Measurements from ENCODE around the gene AARS1. TPM values are rescaled to one million over a fixed set of nuclear protein-coding genes. Genes with fewer than 3 reads are reported as not detected.
"Not testable (repeated sequence)": the region's sequence is repeated elsewhere in the genome, so short reads cannot be mapped to it uniquely, and the experiment has no call there.

Gene AARS1
- total and polyA plus RNA-seq, 2 donors from 2014 or later: 58.2 to 111 TPM

DNA sequence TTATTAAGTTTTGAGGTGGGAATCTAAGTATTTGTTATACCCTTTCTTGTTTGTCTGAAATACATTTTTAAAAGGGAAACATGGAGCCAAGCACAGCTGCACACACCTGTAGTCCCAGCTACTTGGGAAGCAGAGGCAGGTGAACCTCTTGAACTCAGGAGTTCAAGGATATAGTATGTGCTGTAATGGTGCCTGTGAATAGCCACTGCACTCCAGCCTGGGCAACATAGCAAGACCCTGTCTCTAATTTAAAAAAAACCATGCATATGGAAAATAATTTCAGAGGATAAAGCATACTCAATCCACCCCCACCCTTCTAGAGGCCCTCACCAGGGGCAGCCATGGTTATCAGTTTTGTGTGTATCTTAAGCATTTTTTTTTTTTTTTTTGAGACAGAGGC lies 6.3 kb upstream of the AARS1 start:
- FAIRE-seq (no peak), DNase-seq (no peak)
- Histone ChIP-seq H3K36me3 (ENCODE audit: control insufficient read depth in 2 of 3, insufficient read depth in 3 of 3, low read length in 3 of 3) (no peaks in the 10 kb centered on the region), H3K4me3 (ENCODE audit: low read length in 3 of 3) (no peak overlapping the region), H3K27me3 (ENCODE audit: control insufficient read depth, insufficient read depth, low read length) (no peaks in the 10 kb centered on the region), H3K9ac (ENCODE audit: low read length in 3 of 3) (no peak overlapping the region), H3K4me1 (ENCODE audit: control insufficient read depth in 2 of 3, insufficient read depth in 2 of 3, low read depth in 1 of 3, low read length in 3 of 3) (peaks cover 2 to 12% (median 3%) of the 10 kb centered on the region in 3 donors), H3K27ac (ENCODE audit: low read depth in 2 of 2, low read length in 2 of 2) (no peak overlapping the region), H3K9me3 (ENCODE audit: control insufficient read depth in 2 of 3, insufficient read depth in 1 of 3, low read length in 3 of 3) (no peaks in the 10 kb centered on the region)
- no peak for TF ChIP-seq CTCF (IDR thresholded peaks at IDR 0.05; ENCODE audit: borderline replicate concordance, extremely low read depth, insufficient read depth)
- intact Hi-C loops (cut with DNase I): no loop called here

DNA sequence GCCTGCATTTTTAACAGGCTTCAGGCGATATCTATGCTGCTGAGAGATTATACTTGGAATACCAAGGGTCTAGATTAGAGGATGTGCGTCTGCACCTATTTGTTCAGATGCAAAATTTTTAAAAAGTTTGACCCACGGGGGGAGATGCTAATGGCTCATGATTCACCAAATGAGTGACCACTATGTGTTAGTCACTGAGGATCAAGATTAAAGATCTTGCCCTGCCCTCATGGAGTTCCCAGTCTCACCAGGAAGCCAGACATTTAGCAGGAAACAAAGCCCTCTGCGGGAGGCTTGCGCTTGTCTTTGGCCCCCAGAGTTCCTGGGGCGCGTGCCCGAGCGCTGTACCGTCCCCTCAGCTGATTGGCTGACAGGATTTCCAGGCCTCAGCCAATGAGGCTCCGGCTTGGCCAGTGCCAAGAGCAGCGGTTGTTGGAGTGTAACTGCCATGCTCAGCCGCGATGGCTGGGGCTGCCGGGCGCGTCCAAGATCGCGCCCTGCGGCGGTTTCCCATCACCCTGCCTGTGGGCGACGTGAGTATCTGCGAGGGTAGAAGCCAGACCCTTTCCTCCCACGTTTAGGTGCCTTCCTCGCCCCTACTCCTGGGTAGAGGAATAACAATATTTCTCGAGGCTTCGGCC lies 5.2 kb upstream of the AARS1 start:
- Histone ChIP-seq H3K4me1 (ENCODE audit: control insufficient read depth in 2 of 3, insufficient read depth in 2 of 3, low read depth in 1 of 3, low read length in 3 of 3) (peaks cover 0 to 6% (median 3%) of the 10 kb centered on the region in 3 donors), H3K9me3 (ENCODE audit: control insufficient read depth in 2 of 3, insufficient read depth in 1 of 3, low read length in 3 of 3) (no peaks in the 10 kb centered on the region), H3K36me3 (ENCODE audit: control insufficient read depth in 2 of 3, insufficient read depth in 3 of 3, low read length in 3 of 3) (no peaks in the 10 kb centered on the region), H3K27ac (ENCODE audit: low read depth in 2 of 2, low read length in 2 of 2) (no peak overlapping the region), H3K4me3 (ENCODE audit: low read length in 3 of 3) (no peak overlapping the region), H3K27me3 (ENCODE audit: control insufficient read depth, insufficient read depth, low read length) (no peaks in the 10 kb centered on the region), H3K9ac (ENCODE audit: low read length in 3 of 3) (no peak overlapping the region)
- FAIRE-seq: no peak
- TF ChIP-seq CTCF (IDR thresholded peaks at IDR 0.05; ENCODE audit: borderline replicate concordance, extremely low read depth, insufficient read depth): no peak
- no peak for DNase-seq
- intact Hi-C loops (cut with DNase I): no loop called here

DNA sequence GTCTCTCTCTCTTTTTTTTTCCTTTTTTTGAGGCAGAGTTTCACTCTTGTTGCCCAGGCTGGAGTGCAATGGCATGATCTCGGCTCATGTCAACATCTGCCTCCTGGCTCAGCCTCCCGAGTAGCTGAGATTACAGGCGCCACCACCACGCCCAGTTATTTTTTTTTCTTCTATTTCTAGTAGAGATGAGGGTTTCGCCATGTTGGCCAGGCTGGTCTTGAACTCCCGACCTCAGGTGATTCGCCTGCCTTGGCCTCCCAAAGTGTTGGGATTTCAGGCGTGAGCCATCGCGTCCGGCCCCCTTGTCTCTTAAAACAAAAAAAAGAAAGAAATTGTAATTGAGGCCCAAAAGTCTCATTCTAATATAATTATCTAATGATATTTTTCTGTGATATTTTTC lies 2.8 kb upstream of the AARS1 start:
- H3K9ac ChIP-seq (ENCODE audit: low read length in 3 of 3); H3K27me3 ChIP-seq (ENCODE audit: control insufficient read depth, insufficient read depth, low read length); FAIRE-seq; H3K4me3 ChIP-seq (ENCODE audit: low read length in 3 of 3); H3K27ac ChIP-seq (ENCODE audit: low read depth in 2 of 2, low read length in 2 of 2); DNase-seq; H3K9me3 ChIP-seq (ENCODE audit: control insufficient read depth in 2 of 3, insufficient read depth in 1 of 3, low read length in 3 of 3); H3K4me1 ChIP-seq (ENCODE audit: control insufficient read depth in 2 of 3, insufficient read depth in 2 of 3, low read depth in 1 of 3, low read length in 3 of 3); H3K36me3 ChIP-seq (ENCODE audit: control insufficient read depth in 2 of 3, insufficient read depth in 3 of 3, low read length in 3 of 3); intact Hi-C loops (cut with DNase I): not testable (repeated sequence)

GRCh38 chr16:70290949-70291519 lies 1.7 kb upstream of the AARS1 start:
- H3K4me3 ChIP-seq (ENCODE audit: low read length in 3 of 3): no peak overlapping the region
- H3K27me3 ChIP-seq (ENCODE audit: control insufficient read depth, insufficient read depth, low read length): no peaks in the 10 kb centered on the region
- no peaks in the 10 kb centered on the region for H3K9me3 ChIP-seq (ENCODE audit: control insufficient read depth in 2 of 3, insufficient read depth in 1 of 3, low read length in 3 of 3)
- TF ChIP-seq CTCF (IDR thresholded peaks at IDR 0.05; ENCODE audit: borderline replicate concordance, extremely low read depth, insufficient read depth): no peak
- no peak overlapping the region for H3K9ac ChIP-seq (ENCODE audit: low read length in 3 of 3)
- H3K27ac ChIP-seq (ENCODE audit: low read depth in 2 of 2, low read length in 2 of 2): no peak overlapping the region
- no peaks in the 10 kb centered on the region for H3K4me1 ChIP-seq (ENCODE audit: control insufficient read depth in 2 of 3, insufficient read depth in 2 of 3, low read depth in 1 of 3, low read length in 3 of 3)
- intact Hi-C loops (cut with DNase I): no loop called here
- FAIRE-seq (no peak), DNase-seq (no peak)
- no peaks in the 10 kb centered on the region for H3K36me3 ChIP-seq (ENCODE audit: control insufficient read depth in 2 of 3, insufficient read depth in 3 of 3, low read length in 3 of 3)

DNA sequence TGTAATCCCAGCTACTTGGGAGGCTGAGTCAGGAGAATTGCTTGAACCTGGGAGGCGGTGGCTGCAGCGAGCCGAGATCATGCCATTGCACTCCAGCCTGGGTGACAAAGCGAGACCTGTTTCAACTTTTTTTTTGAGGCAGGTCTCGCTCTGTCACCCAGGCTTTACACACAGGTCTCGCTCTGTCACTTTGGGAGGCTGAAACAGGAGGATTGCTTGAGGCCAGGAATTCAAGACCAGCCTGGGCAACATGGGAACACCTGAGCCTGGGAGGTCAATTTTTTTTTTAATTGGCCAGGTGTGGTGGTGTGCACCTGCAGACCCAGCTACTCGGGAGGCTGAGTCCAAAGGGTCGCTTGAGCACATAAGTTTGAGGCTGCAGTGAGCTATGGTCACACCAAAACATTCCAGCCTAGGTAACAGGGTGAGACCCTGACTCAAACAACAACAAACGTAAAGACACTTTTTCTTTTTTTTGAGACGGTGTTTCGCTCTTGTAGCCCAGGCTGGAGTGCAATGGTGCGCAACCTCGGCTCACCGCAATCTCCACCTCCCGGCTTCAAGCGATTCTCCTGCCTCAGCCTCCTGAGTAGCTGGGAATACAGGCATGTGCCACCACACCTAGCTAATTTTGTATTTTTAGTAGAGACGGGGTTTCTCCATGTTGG lies 1.9 kb downstream of the AARS1 start:
- H3K4me3 ChIP-seq (ENCODE audit: low read length in 3 of 3): peak overlapping the region in 1 of 3 donors; percentile 29
- H3K9ac ChIP-seq (ENCODE audit: low read length in 3 of 3); H3K36me3 ChIP-seq (ENCODE audit: control insufficient read depth in 2 of 3, insufficient read depth in 3 of 3, low read length in 3 of 3); H3K4me1 ChIP-seq (ENCODE audit: control insufficient read depth in 2 of 3, insufficient read depth in 2 of 3, low read depth in 1 of 3, low read length in 3 of 3); FAIRE-seq; H3K9me3 ChIP-seq (ENCODE audit: control insufficient read depth in 2 of 3, insufficient read depth in 1 of 3, low read length in 3 of 3); intact Hi-C loops (cut with DNase I); H3K27me3 ChIP-seq (ENCODE audit: control insufficient read depth, insufficient read depth, low read length); H3K27ac ChIP-seq (ENCODE audit: low read depth in 2 of 2, low read length in 2 of 2): not testable (repeated sequence)
- peak in 1 of 5 donors; percentile 28 for DNase-seq
